HEK293 (cell line): Measurements from ENCODE around the gene TBC1D16.

ENCODE experiments used
- GLIS1 ChIP-seq: fragments of 450-650 bp; formaldehyde crosslinking; IDR thresholded peaks from 2 replicates; pipeline ENCODE4 v1.5.1; 2016; ENCODE audit warnings: missing biosample characterization, missing genetic modification characterization
- HIC1 ChIP-seq: fragments of 450-650 bp; formaldehyde crosslinking; IDR thresholded peaks from 2 replicates; pipeline ENCODE4 v1.5.1; 2016; ENCODE audit warnings: missing biosample characterization, missing genetic modification characterization
- PRDM1 ChIP-seq: fragments of 450-650 bp; formaldehyde crosslinking; IDR thresholded peaks from 2 replicates; pipeline ENCODE4; 2016; ENCODE audit warnings: missing biosample characterization, missing genetic modification characterization
- PRDM2 ChIP-seq: fragments of 450-650 bp; formaldehyde crosslinking; IDR thresholded peaks from 2 replicates; pipeline ENCODE4 v1.5.1; 2016; ENCODE audit warnings: missing biosample characterization, missing genetic modification characterization, borderline replicate concordance
- ZBTB10 ChIP-seq: fragments of 450-650 bp; formaldehyde crosslinking; IDR thresholded peaks from 2 replicates; pipeline ENCODE4 v1.5.1; 2016; ENCODE audit warnings: missing biosample characterization, missing genetic modification characterization
- ZBTB11 ChIP-seq: fragments of 450-650 bp; formaldehyde crosslinking; conservative IDR thresholded peaks from 2 replicates; pipeline ENCODE4 v1.5.1; 2016; ENCODE audit warnings: low read depth, missing biosample characterization, missing genetic modification characterization
- ZBTB20 ChIP-seq: fragments of 450-650 bp; formaldehyde crosslinking; IDR thresholded peaks from 2 replicates; pipeline ENCODE4 v1.5.1; 2016; ENCODE audit warnings: missing biosample characterization, missing genetic modification characterization
- ZNF18 ChIP-seq: fragments of 450-650 bp; formaldehyde crosslinking; IDR thresholded peaks from 2 replicates; pipeline ENCODE4 v1.5.1; 2016; ENCODE audit warnings: missing biosample characterization, missing genetic modification characterization
- ZNF221 ChIP-seq: fragments of 450-650 bp; formaldehyde crosslinking; IDR thresholded peaks from 2 replicates; pipeline ENCODE4 v1.5.1; 2017; ENCODE audit warnings: missing biosample characterization, missing genetic modification characterization, borderline replicate concordance
- ZNF362 ChIP-seq: fragments of 450-650 bp; formaldehyde crosslinking; IDR thresholded peaks from 2 replicates; pipeline ENCODE4 v1.5.1; 2016; ENCODE audit warnings: missing biosample characterization, missing genetic modification characterization
- ZNF37A ChIP-seq: fragments of 450-650 bp; IDR thresholded peaks from 2 replicates; pipeline ENCODE4 v1.5.1; 2018; ENCODE audit warnings: missing biosample characterization, missing genetic modification characterization
- ZNF514 ChIP-seq: fragments of 450-650 bp; formaldehyde crosslinking; IDR thresholded peaks from 2 replicates; pipeline ENCODE4 v1.5.1; 2016; ENCODE audit warnings: missing biosample characterization, missing genetic modification characterization
- ZNF555 ChIP-seq: fragments of 450-650 bp; formaldehyde crosslinking; conservative IDR thresholded peaks from 2 replicates; pipeline ENCODE4 v1.5.1; 2017; ENCODE audit warnings: missing biosample characterization, mild to moderate bottlenecking, missing genetic modification characterization, inconsistent platforms
- ZNF777 ChIP-seq: fragments of 450-650 bp; formaldehyde crosslinking; IDR thresholded peaks from 2 replicates; pipeline ENCODE4 v1.5.1; 2017; ENCODE audit warnings: missing biosample characterization, missing genetic modification characterization, borderline replicate concordance
- ZNF837 ChIP-seq: fragments of 450-650 bp; formaldehyde crosslinking; IDR thresholded peaks from 2 replicates; pipeline ENCODE4 v1.5.1; 2016; ENCODE audit warnings: missing biosample characterization, missing genetic modification characterization

The TBC1D16 gene

GRCh38 chr17:79930062-79930876 is 105.4 kb downstream of the TBC1D16 start (continued):
- TF ChIP-seq ZNF555 (tag by site-specific recombination) (no peak), ZNF18 (tag by site-specific recombination) (no peak), ZNF37A (tag by site-specific recombination) (no peak), ZBTB10 (tag by site-specific recombination) (no peak), ZNF221 (tag by site-specific recombination) (no peak), ZBTB11 (tag by site-specific recombination) (no peak), ZBTB20 (no peak), GLIS1 (tag by site-specific recombination) (peak; percentile 63), PRDM2 (tag by site-specific recombination) (no peak), ZNF777 (tag by site-specific recombination) (no peak), ZNF362 (tag by site-specific recombination) (no peak), HIC1 (tag by site-specific recombination) (no peak), PRDM1 (tag by site-specific recombination) (no peak), ZNF837 (tag by site-specific recombination) (no peak), ZNF514 (tag by site-specific recombination) (no peak)
- TF ChIP-seq, all 188 proteins: peak for 5
